HG03342 (cell line): ENCODE data around the gene VASP.
"Not testable (repeated sequence)": the region's sequence is repeated elsewhere in the genome, so short reads cannot be mapped to it uniquely, and the experiment has no call there.

Experiments
- ATAC-seq: cut with Tn5 transposase; IDR thresholded peaks from one replicate; pipeline ENCODE4 v1.9.1; 2021; ENCODE audit warnings: mild to moderate bottlenecking, moderate library complexity; ENCODE audit not compliant: unreplicated experiment

The VASP gene

GRCh38 chr19:45496349-45496953, 10.8 kb upstream of the VASP start:
- ATAC-seq: no peak

- no peak for ATAC-seq
Measured at GRCh38 chr19:45497791-45498190, 9.5 kb upstream of the VASP start.

GRCh38 chr19:45498411-45499195, 8.7 kb upstream of the VASP start, which contains the start of gene PPM1N:
TSS of gene PPM1N (plus strand) at chr19:45498443. CDS start at chr19:45498473, 30 bp downstream.
- no peak for ATAC-seq

- ATAC-seq: no peak
Measured at GRCh38 chr19:45499196-45500180, 7.8 kb upstream of the VASP start.

- ATAC-seq: no peak
Measured at GRCh38 chr19:45500918-45501729, 6.2 kb upstream of the VASP start.

- no peak for ATAC-seq
Measured at GRCh38 chr19:45501730-45502014, 5.6 kb upstream of the VASP start.

- ATAC-seq: no peak
Measured at GRCh38 chr19:45502111-45502510, 5.2 kb upstream of the VASP start.

- ATAC-seq: no peak
Measured at GRCh38 chr19:45503909-45504308, 3.4 kb upstream of the VASP start.

GRCh38 chr19:45505151-45505995, 1.9 kb upstream of the VASP start:
- ATAC-seq: no peak

GRCh38 chr19:45505996-45506245, 1.4 kb upstream of the VASP start:
- no peak for ATAC-seq

GRCh38 chr19:45506246-45506988, 862 bp upstream of the VASP start:
- ATAC-seq: peak; percentile 53

GRCh38 chr19:45507872-45508416, 665 bp downstream of the VASP start:
- no peak for ATAC-seq

GRCh38 chr19:45508417-45508860, 1.2 kb downstream of the VASP start:
- no peak for ATAC-seq

GRCh38 chr19:45508861-45509691, 1.8 kb downstream of the VASP start:
- ATAC-seq: no peak

- no peak for ATAC-seq
Measured at GRCh38 chr19:45509692-45510015, 2.4 kb downstream of the VASP start.

- not testable (repeated sequence) for ATAC-seq
Measured at GRCh38 chr19:45510352-45510751, 3.1 kb downstream of the VASP start.

- ATAC-seq: no peak
Measured at GRCh38 chr19:45511074-45511473, 3.8 kb downstream of the VASP start.

GRCh38 chr19:45512881-45513483, 5.7 kb downstream of the VASP start:
- ATAC-seq: no peak
